RCC 7860 (cell line): ENCODE results near the gene GOSR1.
"Not testable (repeated sequence)": the region's sequence is repeated elsewhere in the genome, so short reads cannot be mapped to it uniquely, and the experiment has no call there.

ENCODE experiments used
- DNase-seq: peaks from one replicate; pipeline ENCODE4 v3.0.0-alpha.2; 2015; ENCODE audit warnings: low spot score
- FAIRE-seq: peaks from 2 replicates; lab custom pipeline; 2012; peaks lifted over from hg19 to GRCh38; lab: Jason Lieb, UNC

Gene GOSR1

DNA sequence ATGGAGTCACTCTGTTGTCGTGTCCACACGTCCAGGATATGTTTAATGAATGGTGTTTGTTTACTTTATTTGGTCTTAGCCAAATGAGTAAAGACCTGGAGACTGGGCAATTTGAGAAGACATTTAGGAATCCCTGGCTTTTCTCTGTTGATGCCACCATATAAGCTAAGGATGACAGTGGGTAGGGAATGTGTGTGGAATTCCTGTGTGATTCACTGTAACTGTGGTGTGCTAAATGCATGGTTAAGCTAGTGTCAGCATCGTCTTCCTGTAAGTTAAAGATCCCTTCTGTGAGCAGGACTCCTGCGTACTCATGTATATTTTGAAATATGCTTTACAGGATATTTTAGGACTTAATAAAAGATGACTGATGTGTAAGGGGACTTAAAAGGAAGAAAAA lies 26.4 kb downstream of the GOSR1 start:
- no peak for DNase-seq
- FAIRE-seq: peak; percentile 50

GRCh38 chr17:30505868-30506417 lies 28.7 kb downstream of the GOSR1 start:
- FAIRE-seq: no peak
- DNase-seq: no peak

DNA sequence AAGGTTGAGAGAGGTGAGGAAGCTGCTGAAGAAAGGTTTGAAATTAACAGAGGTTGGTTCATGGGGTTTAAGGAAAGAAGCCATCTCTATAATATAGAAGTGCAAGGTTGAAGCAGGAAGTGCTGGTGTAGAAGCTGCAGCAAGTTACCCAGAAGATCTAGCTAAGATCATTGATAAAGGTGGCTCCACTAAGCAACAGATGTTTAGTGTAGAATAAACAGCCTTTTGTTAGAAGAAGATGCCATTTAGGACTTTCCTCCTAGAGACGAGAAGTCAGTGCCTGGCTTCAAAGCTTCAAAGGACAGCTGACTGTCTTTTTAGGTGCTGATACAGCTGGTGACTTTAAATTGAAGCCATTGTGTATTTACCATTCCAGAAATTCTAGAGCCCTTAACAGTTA lies 29.3 kb downstream of the GOSR1 start:
- no peak for DNase-seq
- no peak for FAIRE-seq

DNA sequence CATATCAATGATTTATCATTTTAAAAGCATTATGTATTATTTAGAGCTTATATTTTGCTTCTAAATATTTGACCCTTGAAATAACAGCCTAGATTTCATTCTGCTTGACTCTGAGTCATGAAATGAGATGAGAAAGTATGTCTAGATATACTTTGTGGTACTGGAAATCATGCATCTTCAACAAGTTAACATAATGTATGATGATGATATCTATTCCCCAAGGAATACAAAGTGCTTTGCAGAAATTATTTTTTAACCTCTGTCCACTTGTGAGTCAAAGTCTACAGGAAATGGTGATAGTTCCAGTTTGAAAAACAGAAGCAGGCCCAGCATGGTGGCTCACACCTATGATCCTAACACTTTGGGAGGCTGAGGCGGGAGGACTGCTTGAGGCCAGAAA lies 36.1 kb downstream of the GOSR1 start:
- no peak for FAIRE-seq
- no peak for DNase-seq

DNA sequence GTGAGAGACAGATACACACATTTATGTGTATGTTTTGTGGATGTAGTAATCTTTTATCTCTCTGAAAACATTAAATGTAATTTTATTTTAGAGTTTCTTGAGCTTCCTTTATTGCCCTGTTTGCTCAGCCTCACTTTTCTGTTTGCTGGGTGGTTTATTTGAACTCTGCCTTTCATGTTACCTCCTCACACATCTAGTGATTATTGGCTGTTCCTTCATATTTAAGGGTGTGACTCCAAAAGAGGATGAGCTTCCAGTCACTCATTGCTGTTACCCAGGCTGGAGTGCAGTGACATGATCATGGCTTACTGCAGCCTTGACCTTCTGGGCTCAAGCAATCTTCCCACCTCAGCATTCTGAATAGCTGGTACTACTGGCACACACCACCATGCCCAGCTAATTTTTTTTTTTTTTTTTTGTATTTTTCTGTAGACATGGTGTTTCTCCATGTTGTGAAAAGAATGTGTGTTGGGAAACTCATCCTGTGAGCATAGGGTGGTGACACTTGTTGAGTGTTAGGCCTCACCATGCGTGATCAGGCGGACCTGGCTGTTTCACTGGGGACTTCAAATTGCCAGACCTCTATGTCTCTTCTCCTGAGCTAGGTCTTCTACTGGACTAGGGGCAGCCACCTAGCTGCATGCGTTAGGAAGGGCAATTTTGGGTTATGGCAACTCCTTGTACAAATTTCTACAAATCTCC lies 37.8 kb downstream of the GOSR1 start:
- DNase-seq (no peak), FAIRE-seq (no peak)

GRCh38 chr17:30517786-30518185 lies 40.6 kb downstream of the GOSR1 start:
- FAIRE-seq: no peak

GRCh38 chr17:30519166-30519565 lies 42.0 kb downstream of the GOSR1 start:
- no peak for DNase-seq
- no peak for FAIRE-seq

More at GRCh38 chr17:30517786-30518185, 40.6 kb downstream of the GOSR1 start:
- no peak for DNase-seq

- FAIRE-seq (no peak), DNase-seq (peak; percentile 62)
Observed at GRCh38 chr17:30519707-30520106, 42.5 kb downstream of the GOSR1 start.

- DNase-seq: no peak
Observed at GRCh38 chr17:30520436-30520835, 43.2 kb downstream of the GOSR1 start.

GRCh38 chr17:30520882-30521281 lies 43.7 kb downstream of the GOSR1 start:
- FAIRE-seq: no peak

More at GRCh38 chr17:30520436-30520835, 43.2 kb downstream of the GOSR1 start:
- FAIRE-seq: no peak

GRCh38 chr17:30521766-30522165 lies 44.6 kb downstream of the GOSR1 start:
- FAIRE-seq (no peak), DNase-seq (no peak)

More at GRCh38 chr17:30520882-30521281, 43.7 kb downstream of the GOSR1 start:
- DNase-seq: no peak

DNA sequence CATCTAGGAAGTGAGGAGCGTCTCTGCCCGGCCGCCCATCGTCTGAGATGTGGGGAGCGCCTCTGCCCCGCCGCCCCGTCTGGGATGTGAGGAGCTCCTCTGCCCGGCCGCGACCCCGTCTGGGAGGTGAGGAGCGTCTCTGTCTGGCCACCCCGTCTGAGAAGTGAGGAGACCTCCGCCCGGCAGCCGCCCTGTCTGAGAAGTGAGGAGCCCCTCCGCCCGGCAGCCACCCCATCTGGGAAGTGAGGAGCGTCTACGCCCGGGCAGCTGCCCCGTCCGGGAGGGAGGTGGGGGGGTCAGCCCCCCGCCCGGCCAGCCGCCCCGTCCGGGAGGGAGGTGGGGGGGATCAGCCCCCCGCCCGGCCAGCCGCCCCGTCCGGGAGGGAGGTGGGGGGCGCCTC lies 46.0 kb downstream of the GOSR1 start:
- FAIRE-seq, DNase-seq: not testable (repeated sequence)

- FAIRE-seq (no peak), DNase-seq (no peak)
Observed at GRCh38 chr17:30524847-30525246, 47.6 kb downstream of the GOSR1 start.

- FAIRE-seq (no peak), DNase-seq (no peak)
Observed at GRCh38 chr17:30526401-30526800, 49.2 kb downstream of the GOSR1 start.

DNA sequence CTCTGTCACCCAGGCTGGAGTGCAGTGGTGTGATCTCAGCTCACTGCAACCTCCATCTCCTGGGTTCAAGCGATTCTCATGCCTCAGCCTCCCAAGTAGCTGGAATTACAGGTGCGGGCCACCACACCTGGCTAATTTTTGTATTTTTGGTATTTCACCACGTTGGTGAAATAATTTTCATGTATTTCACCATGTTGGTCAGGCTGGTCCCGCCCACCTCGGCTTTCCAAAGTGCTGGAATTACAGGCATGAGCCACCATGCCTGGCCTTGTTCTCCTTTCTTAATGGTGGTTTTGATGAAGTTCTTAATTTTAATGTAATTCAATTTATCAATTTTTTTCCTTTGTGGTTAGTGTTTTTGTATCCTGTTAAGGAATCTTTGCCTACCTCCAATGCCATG lies 51.5 kb downstream of the GOSR1 start:
- not testable (repeated sequence) for FAIRE-seq, DNase-seq

GRCh38 chr17:30530346-30531025 lies 53.3 kb downstream of the GOSR1 start:
- FAIRE-seq (no peak), DNase-seq (no peak)

DNA sequence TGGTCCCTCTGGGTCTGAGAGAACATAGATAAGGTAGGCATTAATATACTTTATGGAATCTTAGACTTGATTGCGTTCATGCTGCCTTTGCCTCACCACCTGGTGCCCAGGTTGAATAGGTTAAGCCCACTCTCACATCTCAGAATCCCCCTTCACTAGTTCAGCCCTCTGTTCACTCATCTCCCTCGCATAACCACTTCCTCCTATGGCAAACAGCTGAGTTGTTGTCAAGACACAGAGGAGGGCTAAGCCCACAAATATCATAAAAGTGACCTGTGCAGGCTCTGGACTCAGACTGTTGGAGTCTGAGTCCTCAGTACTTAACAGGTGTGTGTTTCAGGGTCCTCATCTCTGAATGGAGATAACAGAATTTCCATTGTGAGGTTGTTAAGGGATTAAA lies 55.7 kb downstream of the GOSR1 start:
- DNase-seq: no peak
- FAIRE-seq: no peak

GRCh38 chr17:30534298-30534697 lies 57.1 kb downstream of the GOSR1 start:
- no peak for FAIRE-seq
- no peak for DNase-seq

- FAIRE-seq (no peak), DNase-seq (no peak)
Observed at GRCh38 chr17:30534938-30535921, 58.0 kb downstream of the GOSR1 start.

- DNase-seq, FAIRE-seq: not testable (repeated sequence)
Observed at GRCh38 chr17:30536846-30537245, 59.6 kb downstream of the GOSR1 start.

- not testable (repeated sequence) for FAIRE-seq, DNase-seq
Observed at GRCh38 chr17:30537667-30538066, 60.5 kb downstream of the GOSR1 start.
